PC-9 (cell line): ENCODE measurements around the gene RTN1.

Source experiments
- EZH2 ChIP-seq: fragments of 200-600 bp; sonication (generic); IDR thresholded peaks from 2 replicates; pipeline ENCODE4 v1.8.0; 2017; ENCODE audit warnings: antibody characterized with exemption, low read depth
- TF ChIP-seq, protein P1 (sequence below): fragments of 200-600 bp; sonication (generic); conservative IDR thresholded peaks from 2 replicates; pipeline ENCODE4 v1.6.1; 2017; ENCODE audit warnings: mixed run types, antibody characterized with exemption, mild to moderate bottlenecking, moderate library complexity

DNA sequence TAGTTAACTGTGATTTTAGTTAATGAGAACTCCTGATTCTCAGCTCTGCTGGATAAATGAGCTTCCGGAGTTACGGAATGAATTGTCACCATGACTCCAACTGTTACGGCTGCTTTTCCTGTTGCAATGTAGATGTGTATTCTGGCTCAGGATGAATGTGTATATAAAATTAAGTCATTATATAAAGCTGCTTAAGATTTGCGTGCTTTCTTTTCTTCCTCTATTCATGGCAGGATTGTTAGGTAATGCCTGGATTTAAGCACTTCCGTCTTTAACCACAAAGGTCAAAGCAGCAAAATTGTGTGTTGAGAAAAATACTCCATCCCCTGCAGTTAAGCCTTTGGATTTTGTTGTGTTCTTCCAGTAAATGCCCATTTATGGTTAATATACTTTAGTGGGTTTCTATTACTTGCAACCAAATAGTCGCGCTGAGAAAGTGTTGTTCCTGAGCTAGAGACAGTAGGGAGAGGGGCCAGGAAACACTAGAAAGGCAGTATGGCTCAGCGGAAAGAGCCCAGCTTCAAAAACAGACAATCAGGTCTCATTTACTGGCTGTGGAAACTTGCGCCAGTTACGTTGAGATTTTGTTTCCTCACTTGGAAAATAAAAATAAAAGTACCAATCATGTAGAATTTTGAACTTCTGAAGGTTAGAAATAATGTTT is 284.6 kb downstream of the RTN1 start:
- TF ChIP-seq, protein P1, sequence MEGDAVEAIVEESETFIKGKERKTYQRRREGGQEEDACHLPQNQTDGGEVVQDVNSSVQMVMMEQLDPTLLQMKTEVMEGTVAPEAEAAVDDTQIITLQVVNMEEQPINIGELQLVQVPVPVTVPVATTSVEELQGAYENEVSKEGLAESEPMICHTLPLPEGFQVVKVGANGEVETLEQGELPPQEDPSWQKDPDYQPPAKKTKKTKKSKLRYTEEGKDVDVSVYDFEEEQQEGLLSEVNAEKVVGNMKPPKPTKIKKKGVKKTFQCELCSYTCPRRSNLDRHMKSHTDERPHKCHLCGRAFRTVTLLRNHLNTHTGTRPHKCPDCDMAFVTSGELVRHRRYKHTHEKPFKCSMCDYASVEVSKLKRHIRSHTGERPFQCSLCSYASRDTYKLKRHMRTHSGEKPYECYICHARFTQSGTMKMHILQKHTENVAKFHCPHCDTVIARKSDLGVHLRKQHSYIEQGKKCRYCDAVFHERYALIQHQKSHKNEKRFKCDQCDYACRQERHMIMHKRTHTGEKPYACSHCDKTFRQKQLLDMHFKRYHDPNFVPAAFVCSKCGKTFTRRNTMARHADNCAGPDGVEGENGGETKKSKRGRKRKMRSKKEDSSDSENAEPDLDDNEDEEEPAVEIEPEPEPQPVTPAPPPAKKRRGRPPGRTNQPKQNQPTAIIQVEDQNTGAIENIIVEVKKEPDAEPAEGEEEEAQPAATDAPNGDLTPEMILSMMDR, result no peak
- no peak for TF ChIP-seq EZH2
